ENCODE results near the gene NLRP6. TPM values are rescaled to one million over a fixed set of nuclear protein-coding genes. Genes with fewer than 3 reads are reported as not detected.
"Not testable (repeated sequence)": the region's sequence is repeated elsewhere in the genome, so short reads cannot be mapped to it uniquely, and the experiment has no call there.

The NLRP6 gene
- total RNA-seq (2014; rRNA removed; shearing (Covaris generic)), result not detected in 2 replicates

DNA sequence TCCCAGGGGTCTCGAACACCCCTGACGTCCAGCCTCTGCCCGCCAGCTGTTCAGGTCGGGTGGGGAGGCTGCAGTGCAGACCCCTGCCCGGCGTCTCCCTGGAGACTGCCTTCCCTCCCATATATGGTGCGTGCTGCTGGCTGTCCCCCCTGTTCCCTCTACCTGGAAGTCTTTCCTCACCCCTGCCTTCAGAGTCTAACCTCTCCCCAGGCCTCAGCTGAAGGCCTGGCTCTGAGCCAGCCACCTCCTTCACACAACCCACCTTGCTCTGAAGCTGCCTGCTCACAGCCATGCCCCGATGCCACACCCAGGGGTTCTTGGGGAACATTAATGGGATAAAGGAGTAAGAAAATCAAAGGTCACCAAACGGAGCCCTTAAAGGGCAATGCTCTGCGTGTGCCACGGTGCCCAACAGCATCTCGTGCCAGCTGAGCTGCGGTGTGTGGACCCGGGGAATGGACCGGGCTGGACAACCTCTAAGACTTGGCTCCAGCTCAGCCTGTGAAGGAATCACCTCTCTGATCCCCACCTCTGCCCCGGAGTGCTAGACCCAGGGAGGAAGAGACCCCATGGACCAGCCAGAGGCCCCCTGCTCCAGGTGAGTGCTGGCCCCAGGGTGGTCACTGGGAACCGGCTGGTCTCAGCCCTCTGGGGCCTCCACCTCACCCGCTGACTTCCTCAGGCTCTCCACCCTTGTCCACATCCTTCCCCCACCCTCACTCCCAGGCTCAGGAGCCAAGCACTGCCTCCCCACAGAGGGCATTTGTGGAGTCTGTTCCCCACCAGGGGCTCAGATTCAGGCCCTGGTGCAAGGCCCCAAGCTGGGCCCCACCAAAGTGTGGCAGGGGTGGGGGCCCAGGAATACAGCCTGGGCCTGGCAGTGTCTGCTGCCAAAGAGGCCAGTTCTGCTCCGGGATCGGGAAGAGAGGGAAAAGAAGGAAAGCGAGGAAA lies at the start of gene NLRP6:
Gene NLRP6 (plus strand): TSS at position 407 of the 951 bp plus-strand sequence. CDS start 163 bp downstream, at position 570.
- in situ Hi-C loops (cut with HindIII; ENCODE audit: low sequenced_read_pairs), result no loop called here
- DNase-seq (ENCODE audit: low spot score), result no peak

GRCh38 chr11:230431-230830 lies 47.8 kb upstream of the NLRP6 start:
- in situ Hi-C loops (cut with HindIII; ENCODE audit: low sequenced_read_pairs), result no loop called here

DNA sequence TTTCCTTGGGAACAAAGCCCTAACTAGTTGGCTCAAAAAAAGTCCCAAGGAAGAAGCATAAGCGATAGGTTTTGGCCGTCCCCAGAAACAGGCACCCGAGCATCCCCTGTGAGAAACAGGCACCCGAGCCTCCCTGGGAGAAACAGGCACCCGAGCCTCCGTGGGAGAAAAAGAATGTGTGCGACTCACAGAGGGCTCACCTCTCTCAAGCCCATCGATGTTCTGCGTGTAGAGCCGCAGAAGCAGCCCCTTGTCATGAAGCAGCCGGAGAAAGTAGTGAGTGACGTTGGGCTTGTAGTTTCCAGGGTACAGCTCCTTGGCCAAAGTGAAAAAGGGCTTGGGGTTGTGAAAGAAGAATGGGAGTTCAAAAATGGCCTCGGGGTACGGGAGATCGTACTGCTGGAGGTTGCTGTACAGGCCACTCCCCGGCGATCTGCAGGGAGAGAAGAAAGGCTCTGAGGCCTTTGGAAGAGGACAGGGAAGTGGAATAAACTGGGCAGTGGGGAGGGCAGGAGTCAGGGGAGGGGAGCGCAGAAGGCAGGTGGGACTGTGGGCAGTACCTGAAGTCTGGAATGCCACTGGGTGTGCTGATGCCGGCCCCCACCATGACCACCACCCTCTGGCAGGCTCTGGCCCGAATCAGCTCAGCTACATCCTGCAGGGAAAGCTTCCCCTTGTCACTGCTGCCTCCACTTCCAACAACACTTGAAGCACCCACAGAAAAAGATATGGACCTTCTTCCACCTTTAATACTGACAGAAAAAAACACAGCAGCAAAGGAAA lies 45.2 kb upstream of the NLRP6 start:
- DNase-seq (ENCODE audit: low spot score), result no peak
- in situ Hi-C loops (cut with HindIII; ENCODE audit: low sequenced_read_pairs), result no loop called here

More at GRCh38 chr11:230431-230830, 47.8 kb upstream of the NLRP6 start:
- no peak for DNase-seq (ENCODE audit: low spot score)

DNA sequence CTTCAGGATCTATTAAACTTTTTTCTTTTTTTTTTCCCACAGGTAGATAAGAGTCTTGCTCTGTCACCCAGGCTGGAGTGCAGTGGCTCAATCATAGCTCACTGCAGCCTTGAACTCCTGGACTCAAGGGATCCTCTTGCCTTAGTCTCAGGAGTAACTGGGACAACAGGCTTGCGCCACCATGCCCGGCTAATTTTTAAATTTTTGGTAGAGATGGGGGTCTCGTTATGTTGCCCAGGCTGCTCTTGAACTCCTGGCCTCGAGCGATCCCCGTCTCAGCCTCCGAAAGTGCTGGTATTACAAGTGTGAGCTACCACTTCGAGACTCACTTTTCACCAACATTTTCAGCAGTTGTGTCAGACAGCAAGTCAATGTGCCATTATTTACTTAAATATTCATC lies 43.0 kb upstream of the NLRP6 start:
- no peak for DNase-seq (ENCODE audit: low spot score)
- in situ Hi-C loops (cut with HindIII; ENCODE audit: low sequenced_read_pairs), result no loop called here

DNA sequence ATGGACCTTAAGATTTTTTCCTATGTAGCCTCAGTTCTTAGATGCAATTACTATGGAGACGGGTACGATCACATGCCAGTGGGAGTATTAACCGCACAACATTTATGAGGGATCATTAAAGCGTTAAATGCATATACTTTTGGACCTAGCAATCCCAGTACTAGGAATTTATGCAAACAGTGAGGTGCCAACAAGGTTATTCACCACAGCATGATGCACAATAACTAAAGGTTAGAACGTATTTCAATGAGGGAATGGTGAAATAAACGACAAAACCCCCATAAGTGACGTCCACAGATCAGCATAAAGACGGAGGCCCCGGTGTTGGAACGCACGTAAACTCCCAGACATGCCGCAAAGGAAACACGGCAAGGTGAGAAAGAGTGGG lies 42.6 kb upstream of the NLRP6 start:
- no peak for DNase-seq (ENCODE audit: low spot score)
- in situ Hi-C loops (cut with HindIII; ENCODE audit: low sequenced_read_pairs), result no loop called here

DNA sequence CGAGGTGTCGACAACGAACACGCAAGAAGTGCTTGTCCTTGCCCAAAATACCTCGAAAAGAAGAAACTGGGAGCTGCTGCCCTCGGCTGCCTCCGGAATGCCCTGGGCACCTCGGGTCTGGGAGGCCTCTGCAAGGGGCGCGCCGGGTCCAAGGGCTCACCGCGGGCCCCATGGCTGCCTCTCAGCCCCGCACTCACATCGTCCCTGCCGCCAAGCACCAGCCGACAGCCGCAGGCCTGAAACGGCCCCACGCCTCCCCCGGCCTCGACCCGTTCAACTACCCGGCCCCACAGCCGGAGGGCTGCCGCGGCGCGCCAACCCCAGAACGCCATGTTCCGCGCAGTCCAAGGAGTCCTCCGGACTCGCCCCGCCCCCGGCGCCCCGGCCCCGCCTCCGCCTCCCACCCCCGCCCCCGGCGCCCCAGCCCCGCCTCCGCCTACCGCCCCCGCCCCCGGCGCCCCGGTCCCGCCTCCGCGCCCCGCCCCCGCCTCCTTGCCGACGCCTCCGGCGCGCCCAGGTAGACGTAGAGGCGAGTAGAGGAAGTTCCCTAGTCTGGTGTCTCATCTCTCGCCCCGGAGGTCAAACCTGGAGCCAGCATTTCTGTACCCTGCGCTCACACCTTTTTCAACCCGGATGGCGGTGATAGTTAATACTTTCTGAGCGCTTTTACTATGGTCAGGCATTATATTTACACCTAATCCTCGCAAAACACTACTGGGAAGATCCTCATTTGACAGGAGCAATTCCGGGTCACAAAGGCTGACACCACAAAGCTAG lies 42.0 kb upstream of the NLRP6 start, which contains the start of gene SIRT3:
Gene SIRT3 (minus strand): TSS at position 346 of the 777 bp plus-strand sequence. CDS start 14 bp downstream, at position 332.
- in situ Hi-C loops (cut with HindIII; ENCODE audit: low sequenced_read_pairs), result no loop called here
- peak; percentile 89 for DNase-seq (ENCODE audit: low spot score)

DNA sequence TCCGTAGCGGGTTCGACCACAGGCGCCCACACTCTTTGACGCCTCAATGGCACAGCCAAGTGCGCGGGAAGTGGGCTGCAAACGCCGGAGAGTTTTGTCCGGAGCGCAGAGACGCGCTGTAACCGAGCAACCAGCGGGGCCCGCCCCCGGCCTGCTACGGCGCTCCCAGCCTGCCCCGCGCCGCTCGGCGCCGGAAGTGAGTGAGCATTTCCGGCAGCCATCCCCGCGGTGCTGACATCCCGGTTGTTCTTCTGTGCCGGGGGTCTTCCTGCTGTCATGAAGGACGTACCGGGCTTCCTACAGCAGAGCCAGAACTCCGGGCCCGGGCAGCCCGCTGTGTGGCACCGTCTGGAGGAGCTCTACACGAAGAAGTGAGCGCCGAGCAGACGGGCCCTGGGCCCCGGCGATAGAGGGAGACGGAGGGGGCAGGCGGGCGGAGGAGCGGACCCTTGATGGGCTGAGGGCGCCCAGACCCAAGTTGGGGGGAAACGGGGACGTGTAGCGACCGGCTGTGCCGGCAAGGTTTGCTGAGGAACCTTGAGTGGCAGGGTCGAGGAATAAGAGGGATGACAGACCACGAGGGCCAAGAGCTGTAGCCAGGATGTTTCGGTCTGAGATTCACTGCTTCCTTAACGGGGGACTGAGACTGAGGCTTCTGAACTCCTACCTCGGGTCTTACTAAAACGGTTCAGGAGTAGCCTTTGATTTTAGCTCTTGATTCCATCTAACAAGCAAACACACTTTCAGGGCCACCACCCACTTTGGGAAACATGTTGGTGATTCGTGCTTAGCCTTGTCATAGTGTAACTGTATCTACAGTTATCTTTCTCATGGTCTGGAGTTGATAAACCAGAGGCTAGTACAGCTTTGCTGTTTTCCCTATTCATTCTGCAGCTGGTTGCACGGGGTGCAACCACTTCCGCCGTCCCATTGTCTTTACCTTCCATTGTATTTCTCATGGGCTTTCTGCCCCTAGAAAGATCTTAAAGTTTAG lies 41.1 kb upstream of the NLRP6 start, which contains the start of gene PSMD13:
Gene PSMD13 (plus strand): TSS at position 203 of the 994 bp plus-strand sequence. CDS start 74 bp downstream, at position 277.
- peak; percentile 81 for DNase-seq (ENCODE audit: low spot score)
- in situ Hi-C loops (cut with HindIII; ENCODE audit: low sequenced_read_pairs), result no loop called here

DNA sequence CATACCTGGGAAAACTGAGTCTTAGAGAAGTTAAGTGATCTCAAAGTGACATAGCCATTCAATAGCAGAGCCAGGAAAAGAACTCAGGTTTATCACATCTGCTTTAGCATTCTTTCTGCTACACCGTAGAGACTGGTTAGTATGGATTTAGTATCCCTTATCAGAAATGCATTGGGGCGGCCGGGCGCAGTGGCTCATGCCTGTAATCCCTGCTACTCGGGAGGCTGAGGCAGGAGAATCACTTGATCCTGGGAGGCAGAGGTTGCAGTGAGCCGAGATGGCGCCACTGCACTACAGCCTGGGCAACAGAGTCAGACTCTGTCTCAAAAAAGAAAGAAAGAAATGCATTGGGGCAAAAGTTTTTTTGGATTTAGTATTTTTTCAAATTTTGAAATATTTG lies 39.9 kb upstream of the NLRP6 start:
- DNase-seq (ENCODE audit: low spot score); in situ Hi-C loops (cut with HindIII; ENCODE audit: low sequenced_read_pairs): not testable (repeated sequence)

DNA sequence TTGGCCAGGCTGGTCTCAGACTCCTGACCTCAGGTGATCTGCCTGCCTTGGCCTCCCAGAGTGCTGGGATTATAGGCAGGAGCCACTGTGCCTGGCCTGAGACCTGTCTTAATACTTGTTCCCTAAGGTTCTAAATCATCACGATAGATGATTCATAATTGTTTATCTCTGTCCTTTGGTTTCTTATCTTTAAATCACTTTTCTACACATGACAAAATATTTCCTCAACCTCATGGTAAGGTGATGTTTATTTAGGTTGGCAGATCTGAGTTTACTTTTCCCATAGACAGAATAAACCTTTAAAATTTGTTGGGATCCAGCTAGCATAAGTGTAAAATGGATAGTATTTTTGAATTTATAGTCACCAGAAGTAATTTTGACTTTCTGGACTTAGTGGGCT lies 37.9 kb upstream of the NLRP6 start:
- in situ Hi-C loops (cut with HindIII; ENCODE audit: low sequenced_read_pairs), result no loop called here
- no peak for DNase-seq (ENCODE audit: low spot score)

DNA sequence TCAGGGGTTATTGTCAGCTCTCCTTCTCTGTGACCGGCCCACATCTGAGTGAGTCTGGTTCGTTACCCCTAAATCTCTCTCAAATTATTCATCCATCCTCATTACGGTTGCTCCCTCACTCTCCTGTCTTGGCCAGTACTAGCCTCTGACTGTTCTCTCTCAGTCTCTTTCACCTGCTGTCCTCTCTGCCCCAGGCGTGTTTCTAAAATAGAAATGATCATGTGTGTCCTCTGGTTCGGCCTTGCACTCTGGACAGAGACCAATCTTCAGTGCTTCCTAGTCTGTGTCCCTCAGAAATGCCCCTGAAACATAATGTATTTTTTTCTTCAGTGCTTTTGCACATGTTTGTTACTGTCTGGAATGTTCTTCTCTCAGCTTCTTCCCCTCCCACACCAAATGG lies 36.6 kb upstream of the NLRP6 start:
- in situ Hi-C loops (cut with HindIII; ENCODE audit: low sequenced_read_pairs), result no loop called here
- no peak for DNase-seq (ENCODE audit: low spot score)

GRCh38 chr11:244376-244775 lies 33.8 kb upstream of the NLRP6 start:
- in situ Hi-C loops (cut with HindIII; ENCODE audit: low sequenced_read_pairs), result no loop called here
- DNase-seq (ENCODE audit: low spot score), result no peak

DNA sequence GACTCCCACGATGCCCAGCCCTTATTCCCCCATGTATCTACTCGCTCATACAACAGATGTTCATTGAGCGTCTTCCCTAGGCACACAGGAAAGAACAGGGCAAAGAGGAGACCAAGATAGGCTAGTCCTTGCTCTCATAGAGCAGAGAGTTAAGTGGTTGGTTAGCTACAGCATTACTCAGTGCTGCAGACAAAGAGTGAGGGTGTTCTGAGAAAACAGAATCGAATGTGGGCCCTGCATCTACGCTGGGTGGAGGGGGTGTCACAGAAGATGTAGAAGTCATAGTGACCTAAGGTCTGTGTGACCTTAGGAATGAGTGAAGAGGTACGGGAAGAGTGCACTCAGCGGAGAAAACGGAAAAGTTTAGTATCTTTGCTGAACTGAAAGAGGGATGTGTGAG lies 29.1 kb upstream of the NLRP6 start:
- DNase-seq (ENCODE audit: low spot score), result no peak

GRCh38 chr11:250274-250673 lies 27.9 kb upstream of the NLRP6 start:
- in situ Hi-C loops (cut with HindIII; ENCODE audit: low sequenced_read_pairs), result loop anchor here (10.0 kb wide), 1 partner anchor 205 kb away; the partner anchor contains the start of gene PTDSS2
- DNase-seq (ENCODE audit: low spot score), result no peak

More for the DNA sequence above, 29.1 kb upstream of the NLRP6 start:
- in situ Hi-C loops (cut with HindIII; ENCODE audit: low sequenced_read_pairs), result no loop called here

- peak; percentile 30 for DNase-seq (ENCODE audit: low spot score)
- in situ Hi-C loops (cut with HindIII; ENCODE audit: low sequenced_read_pairs), result loop anchor here (10.0 kb wide), 1 partner anchor 204 kb away; the partner anchor contains the start of gene PTDSS2
These were observed 27.4 kb upstream of the NLRP6 start for GRCh38 chr11:250740-251299.

- DNase-seq (ENCODE audit: low spot score), result no peak
- in situ Hi-C loops (cut with HindIII; ENCODE audit: low sequenced_read_pairs), result loop anchor here (10.0 kb wide), 1 partner anchor 203 kb away; the partner anchor contains the start of gene PTDSS2
These were observed 26.7 kb upstream of the NLRP6 start for GRCh38 chr11:251550-251949.

DNA sequence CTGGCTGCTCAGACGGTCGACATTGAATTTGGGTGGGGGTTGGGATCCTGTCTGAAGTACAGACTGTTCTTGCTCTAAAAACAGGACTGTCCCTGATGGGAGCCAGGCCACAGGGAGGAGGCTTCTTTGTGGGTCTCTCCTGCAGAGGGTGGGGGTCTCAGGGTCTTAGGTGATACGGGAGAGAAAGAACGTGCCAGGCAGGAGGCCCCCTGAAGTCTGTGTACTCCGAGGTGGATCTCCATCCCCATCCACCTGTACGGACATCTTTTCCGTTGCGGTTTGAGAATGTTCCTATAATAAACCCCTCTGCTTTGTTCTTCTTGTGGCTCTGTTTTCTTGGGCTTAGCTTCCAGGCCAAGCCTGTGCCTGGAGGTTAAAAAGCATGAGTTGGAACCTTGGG lies 25.5 kb upstream of the NLRP6 start:
- no peak for DNase-seq (ENCODE audit: low spot score)
- in situ Hi-C loops (cut with HindIII; ENCODE audit: low sequenced_read_pairs), result loop anchor here (10.0 kb wide), 1 partner anchor 202 kb away; the partner anchor contains the start of gene PTDSS2

DNA sequence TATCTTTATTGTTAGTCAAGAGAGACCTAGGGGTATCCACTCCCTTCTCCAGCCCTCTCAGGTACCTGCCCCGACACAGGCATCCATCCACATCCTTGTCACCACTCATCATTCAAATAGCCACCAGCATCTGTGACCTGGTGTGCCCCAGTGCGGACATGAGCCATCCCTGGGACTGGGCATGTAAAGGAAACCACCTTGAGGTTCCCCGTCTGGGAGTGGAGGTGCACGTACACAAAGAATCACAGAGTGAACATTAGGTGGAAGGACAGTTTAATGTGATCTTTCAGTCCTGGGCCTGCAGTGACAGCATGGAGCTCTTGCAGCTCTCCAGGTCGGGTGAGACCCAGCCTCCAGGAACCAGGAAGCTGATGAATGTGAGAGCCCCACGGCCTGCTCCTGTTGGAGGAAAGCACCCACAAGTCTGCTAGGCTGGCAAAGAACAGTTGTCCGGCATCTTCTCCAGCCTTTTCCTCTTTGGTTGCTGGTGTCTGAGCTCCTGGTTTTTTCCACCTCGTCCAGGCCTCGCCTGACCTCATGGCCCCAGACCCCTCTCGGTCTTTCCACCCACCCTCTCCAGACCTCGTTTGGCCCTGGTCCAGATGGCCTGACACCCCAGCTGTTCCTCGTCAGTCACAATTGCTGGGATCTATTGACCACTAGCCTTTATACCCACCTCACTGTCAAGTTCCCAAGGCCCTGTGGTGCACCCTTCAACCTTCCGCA lies 24.9 kb upstream of the NLRP6 start:
- no peak for DNase-seq (ENCODE audit: low spot score)
- in situ Hi-C loops (cut with HindIII; ENCODE audit: low sequenced_read_pairs), result loop anchor here (10.0 kb wide), 1 partner anchor 201 kb away; the partner anchor contains the start of gene PTDSS2

All from G401 (cell line).